IPS-18a (cell line): Measurements from ENCODE around the gene IRAK2.
"Not testable (repeated sequence)": the region's sequence is repeated elsewhere in the genome, so short reads cannot be mapped to it uniquely, and the experiment has no call there.

Source experiments
- H3K27ac ChIP-seq: one replicate; pipeline ENCODE4 v1.5.1; 2013; ENCODE audit warnings: low read length
- H3K27me3 ChIP-seq: one replicate; pipeline ENCODE4 v1.6.1; 2013; ENCODE audit warnings: mild to moderate bottlenecking, low read length; ENCODE audit not compliant: control insufficient read depth, insufficient read depth
- H3K36me3 ChIP-seq: one replicate; pipeline ENCODE4 v1.6.1; 2013; ENCODE audit warnings: low read depth, low read length; ENCODE audit not compliant: control insufficient read depth
- H3K4me1 ChIP-seq: one replicate; pipeline ENCODE4 v1.6.1; 2013; ENCODE audit warnings: low read depth, low read length; ENCODE audit not compliant: control insufficient read depth
- H3K4me3 ChIP-seq: one replicate; pipeline ENCODE4 v1.5.1; 2013; ENCODE audit warnings: low read length
- H3K9ac ChIP-seq: one replicate; pipeline ENCODE4 v1.6.1; 2013; ENCODE audit warnings: mild to moderate bottlenecking, low read length, moderate library complexity
- H3K9me3 ChIP-seq: one replicate; pipeline ENCODE4 v1.6.1; 2013; ENCODE audit warnings: low read depth, low read length; ENCODE audit not compliant: control insufficient read depth

The IRAK2 gene

GRCh38 chr3:10164546-10165393 lies at the start of gene IRAK2:
Gene IRAK2 (plus strand): TSS chr3:10164919. CDS start chr3:10164955, 36 bp downstream.
- Histone ChIP-seq H3K4me1 (no peaks in the 10 kb centered on the region), H3K27me3 (peaks cover 6% of the 10 kb centered on the region), H3K9me3 (no peaks in the 10 kb centered on the region), H3K4me3 (peak within 1 kb of the TSS; percentile 77), H3K27ac (no peak within 1 kb of the TSS), H3K9ac (no peak within 1 kb of the TSS), H3K36me3 (no peaks in the 10 kb centered on the region)

DNA sequence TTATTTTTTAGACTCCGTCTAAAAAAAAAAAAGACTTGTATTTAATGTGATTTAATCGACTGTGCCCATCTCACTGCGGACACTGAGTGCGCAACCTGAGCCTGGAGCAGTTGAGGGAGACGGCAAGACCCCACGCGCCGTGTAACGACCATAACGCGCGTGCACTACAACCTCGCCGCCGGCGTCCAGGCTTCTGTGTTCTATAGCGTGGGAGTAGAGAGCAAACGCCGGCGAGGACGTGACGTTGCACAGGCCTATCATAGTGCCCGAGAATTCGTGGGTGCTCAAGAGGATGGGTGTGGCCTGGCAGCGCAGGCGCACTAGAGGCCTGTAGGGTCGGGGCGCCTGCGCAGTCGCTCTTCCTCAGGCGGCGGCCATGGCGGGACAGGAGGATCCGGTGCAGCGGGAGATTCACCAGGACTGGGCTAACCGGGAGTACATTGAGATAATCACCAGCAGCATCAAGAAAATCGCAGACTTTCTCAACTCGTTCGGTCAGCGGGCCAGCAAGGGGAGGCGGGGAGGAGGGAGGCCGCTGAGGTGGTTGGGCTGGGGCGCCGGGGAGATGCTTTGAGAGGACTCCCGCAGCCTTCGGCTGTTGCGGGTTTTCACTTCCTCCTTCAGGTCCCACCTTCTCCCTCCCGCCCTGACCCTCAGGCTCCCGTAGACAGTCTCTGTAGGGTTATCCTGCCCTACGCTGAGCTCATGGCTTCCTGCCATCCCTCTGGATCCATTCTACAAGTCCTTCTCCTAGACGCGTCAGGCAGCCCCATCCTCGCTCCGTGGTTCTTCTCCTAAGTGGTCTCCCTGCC lies 49.2 kb upstream of the IRAK2 start, which contains the start of gene BRK1:
TSS of gene BRK1 (plus strand) at position 350 of the 812 bp plus-strand sequence. CDS start at position 377, 27 bp downstream.
- H3K27ac ChIP-seq, result peak within 1 kb of the TSS; percentile 91
- H3K9ac ChIP-seq, result peak within 1 kb of the TSS; percentile 76
- peak within 1 kb of the TSS; percentile 97 for H3K4me3 ChIP-seq
- no peaks in the 10 kb centered on the region for H3K27me3 ChIP-seq
- no peaks in the 10 kb centered on the region for H3K9me3 ChIP-seq
- H3K4me1 ChIP-seq, result no peaks in the 10 kb centered on the region
- peaks cover 11% of the 10 kb centered on the region for H3K36me3 ChIP-seq

GRCh38 chr3:10116138-10116460 lies 48.6 kb upstream of the IRAK2 start:
- Histone ChIP-seq H3K4me1 (no peaks in the 10 kb centered on the region), H3K27ac (no peak overlapping the region), H3K36me3 (peaks cover 11% of the 10 kb centered on the region), H3K4me3 (peak overlapping the region; percentile 97), H3K9ac (peak overlapping the region; percentile 76), H3K27me3 (no peaks in the 10 kb centered on the region), H3K9me3 (no peaks in the 10 kb centered on the region)

GRCh38 chr3:10116928-10117327 lies 47.8 kb upstream of the IRAK2 start:
- Histone ChIP-seq H3K9ac (no peak overlapping the region), H3K9me3 (no peaks in the 10 kb centered on the region), H3K27ac (no peak overlapping the region), H3K4me1 (no peaks in the 10 kb centered on the region), H3K36me3 (peaks cover 15% of the 10 kb centered on the region), H3K4me3 (no peak overlapping the region), H3K27me3 (no peaks in the 10 kb centered on the region)

- no peaks in the 10 kb centered on the region for H3K27me3 ChIP-seq
- H3K9ac ChIP-seq, result no peak overlapping the region
- H3K27ac ChIP-seq, result no peak overlapping the region
- no peaks in the 10 kb centered on the region for H3K4me1 ChIP-seq
- H3K36me3 ChIP-seq, result peaks cover 15% of the 10 kb centered on the region
- no peaks in the 10 kb centered on the region for H3K9me3 ChIP-seq
- no peak overlapping the region for H3K4me3 ChIP-seq
Measured at GRCh38 chr3:10119376-10119775, 45.3 kb upstream of the IRAK2 start.

DNA sequence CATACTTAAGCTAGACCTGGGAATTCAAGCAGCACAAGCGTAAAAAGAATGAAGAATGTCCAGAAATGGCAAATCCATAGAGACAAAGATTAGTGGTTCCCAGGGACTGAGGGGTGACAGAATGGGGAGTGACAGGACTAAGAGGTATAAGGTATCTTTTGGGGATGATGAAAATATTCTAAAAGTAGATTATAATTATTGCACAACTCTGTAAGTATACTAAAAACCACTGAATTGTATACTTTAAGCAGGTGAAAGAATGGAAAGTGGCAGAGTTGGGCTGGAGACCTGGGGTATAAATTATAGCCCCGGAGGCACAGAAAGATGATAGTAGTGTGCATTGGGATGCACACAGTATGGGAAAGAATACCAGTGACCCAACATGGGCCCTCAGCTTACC lies 43.7 kb upstream of the IRAK2 start:
- Histone ChIP-seq H3K36me3 (peaks cover 26% of the 10 kb centered on the region), H3K9ac (no peak overlapping the region)

GRCh38 chr3:10122724-10123123 lies 42.0 kb upstream of the IRAK2 start:
- H3K9me3 ChIP-seq, result no peaks in the 10 kb centered on the region
- no peaks in the 10 kb centered on the region for H3K4me1 ChIP-seq
- H3K9ac ChIP-seq, result no peak overlapping the region
- no peak overlapping the region for H3K4me3 ChIP-seq
- no peaks in the 10 kb centered on the region for H3K27me3 ChIP-seq
- peaks cover 41% of the 10 kb centered on the region for H3K36me3 ChIP-seq
- no peak overlapping the region for H3K27ac ChIP-seq

More for the DNA sequence above, 43.7 kb upstream of the IRAK2 start:
- Histone ChIP-seq H3K4me3 (no peak overlapping the region), H3K27ac (no peak overlapping the region), H3K4me1 (no peaks in the 10 kb centered on the region), H3K27me3 (no peaks in the 10 kb centered on the region), H3K9me3 (no peaks in the 10 kb centered on the region)

GRCh38 chr3:10135872-10136271 lies 28.8 kb upstream of the IRAK2 start:
- H3K36me3 ChIP-seq, H3K27ac ChIP-seq, H3K9me3 ChIP-seq, H3K4me3 ChIP-seq, H3K27me3 ChIP-seq, H3K9ac ChIP-seq, H3K4me1 ChIP-seq: not testable (repeated sequence)

DNA sequence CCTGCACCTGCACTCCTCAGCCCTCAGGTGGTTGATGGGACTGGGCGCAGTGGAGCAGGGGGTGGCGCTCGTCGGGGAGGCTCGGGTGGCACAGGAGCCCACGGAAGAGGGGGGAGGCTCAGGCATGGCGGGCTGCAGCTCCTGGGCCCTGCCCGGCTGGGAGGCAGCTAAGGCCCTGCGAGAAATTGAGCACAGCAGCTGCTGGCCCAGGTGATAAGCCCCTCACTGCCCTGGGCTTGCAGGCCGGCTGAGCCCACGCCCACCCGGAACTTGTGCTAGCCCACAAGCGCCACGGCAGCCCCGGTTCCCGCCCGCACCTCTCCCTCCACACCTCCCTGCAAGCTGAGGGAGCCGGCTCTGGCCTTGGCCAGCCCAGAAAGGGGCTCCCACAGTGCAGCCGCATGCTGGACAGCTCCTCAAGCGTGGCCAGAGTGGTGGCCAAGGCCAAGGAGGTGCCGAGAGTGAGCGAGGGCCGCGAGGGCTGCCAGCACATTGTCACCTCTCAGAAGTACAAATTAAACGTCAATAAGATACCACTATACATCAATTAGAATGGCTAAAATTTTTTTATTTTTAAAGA lies 28.2 kb upstream of the IRAK2 start:
- Histone ChIP-seq H3K9me3 (no peaks in the 10 kb centered on the region), H3K4me1 (no peaks in the 10 kb centered on the region)

GRCh38 chr3:10137178-10137577 lies 27.5 kb upstream of the IRAK2 start:
- no peak overlapping the region for H3K27ac ChIP-seq
- H3K9me3 ChIP-seq, result no peaks in the 10 kb centered on the region
- H3K36me3 ChIP-seq, result no peaks in the 10 kb centered on the region
- no peaks in the 10 kb centered on the region for H3K27me3 ChIP-seq
- H3K4me3 ChIP-seq, result no peak overlapping the region
- no peak overlapping the region for H3K9ac ChIP-seq
- H3K4me1 ChIP-seq, result no peaks in the 10 kb centered on the region

More for the DNA sequence above, 28.2 kb upstream of the IRAK2 start:
- no peak overlapping the region for H3K9ac ChIP-seq
- H3K36me3 ChIP-seq, result no peaks in the 10 kb centered on the region
- no peak overlapping the region for H3K27ac ChIP-seq
- H3K27me3 ChIP-seq, result no peaks in the 10 kb centered on the region
- no peak overlapping the region for H3K4me3 ChIP-seq

DNA sequence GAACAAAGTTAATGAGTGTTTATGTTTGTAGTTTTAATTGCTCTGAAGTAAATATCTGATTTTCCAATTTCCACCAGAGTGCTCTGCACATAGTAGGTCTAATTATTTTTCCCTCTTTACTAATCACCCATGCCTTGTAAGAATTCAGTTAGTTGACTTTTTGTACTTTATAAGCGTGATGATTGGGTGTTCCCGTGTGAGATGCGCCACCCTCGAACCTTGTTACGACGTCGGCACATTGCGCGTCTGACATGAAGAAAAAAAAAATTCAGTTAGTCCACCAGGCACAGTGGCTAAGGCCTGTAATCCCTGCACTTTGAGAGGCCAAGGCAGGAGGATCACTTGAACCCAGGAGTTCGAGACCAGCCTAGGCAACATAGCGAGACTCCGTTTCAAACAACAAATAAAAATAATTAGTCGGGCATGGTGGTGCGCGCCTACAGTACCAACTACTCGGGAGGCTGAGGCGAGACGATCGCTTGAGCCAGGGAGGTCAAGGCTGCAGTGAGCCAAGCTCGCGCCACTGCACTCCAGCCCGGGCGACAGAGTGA lies 23.6 kb upstream of the IRAK2 start:
- Histone ChIP-seq H3K4me3 (peak overlapping the region; percentile 59), H3K4me1 (no peaks in the 10 kb centered on the region), H3K9ac (no peak overlapping the region), H3K9me3 (no peaks in the 10 kb centered on the region), H3K27me3 (no peaks in the 10 kb centered on the region), H3K27ac (no peak overlapping the region), H3K36me3 (no peaks in the 10 kb centered on the region)
